H1 (cell line): ENCODE measurements around the gene RASGRP1. TPM values are rescaled to one million over a fixed set of nuclear protein-coding genes. Genes with fewer than 3 reads are reported as not detected.

Experiments used
- CTCF ChIA-PET: fragments of 300-600 bp; sonication (Branson Sonifier 250); formaldehyde crosslinking; loops from one replicate; lab custom pipeline; 2021; ENCODE audit not compliant: partially characterized antibody; lab: Charles Lee
- POLR2A ChIA-PET: fragments of 300-600 bp; sonication (Branson Sonifier 250); formaldehyde crosslinking; loops from one replicate; lab custom pipeline; 2021; ENCODE audit warnings: inconsistent platforms; ENCODE audit not compliant: partially characterized antibody; lab: Charles Lee
- DNase-seq, 2 experiments: peaks; one replicate each; pipeline versions ENCODE4 v3.0.0 to v3.0.0-alpha.2; 2010 to 2022; ENCODE audit warnings: low spot score in 2 of 2, low read depth in 1 of 2, mixed read lengths in 1 of 2
- FAIRE-seq: peaks from 2 replicates; lab custom pipeline; 2011; peaks lifted over from hg19 to GRCh38; lab: Jason Lieb, UNC
- H2AFZ ChIP-seq: 2 replicates; pipeline ENCODE4 v1.8.1; 2012; ENCODE audit warnings: low read length, inconsistent platforms
- H2AK5ac ChIP-seq: 2 replicates; pipeline ENCODE4 v1.6.1; 2013; ENCODE audit warnings: low read depth, low read length
- H2BK120ac ChIP-seq: replicated peaks from 2 replicates; pipeline ENCODE3; 2013; ENCODE audit warnings: low read depth, low read length, inconsistent platforms
- H2BK12ac ChIP-seq: 2 replicates; pipeline ENCODE4 v1.6.1; 2013; ENCODE audit warnings: low read depth, low read length
- H2BK15ac ChIP-seq: 2 replicates; pipeline ENCODE4 v1.6.1; 2013; ENCODE audit warnings: low read length
- H2BK20ac ChIP-seq: 2 replicates; pipeline ENCODE4 v1.6.1; 2013; ENCODE audit warnings: low read length
- H2BK5ac ChIP-seq: 2 replicates; pipeline ENCODE4 v1.6.1; 2013; ENCODE audit warnings: low read depth, low read length
- H3K14ac ChIP-seq: 2 replicates; pipeline ENCODE4 v1.6.1; 2013; ENCODE audit warnings: inconsistent platforms; ENCODE audit not compliant: insufficient read length
- H3K18ac ChIP-seq: 2 replicates; pipeline ENCODE4 v1.6.1; 2013; ENCODE audit warnings: low read length; ENCODE audit errors: extremely low read depth
- H3K23ac ChIP-seq: 2 replicates; pipeline ENCODE4 v1.6.1; 2013; ENCODE audit warnings: inconsistent platforms; ENCODE audit not compliant: insufficient read length
- H3K23me2 ChIP-seq: 2 replicates; pipeline ENCODE4 v1.6.1; 2013; ENCODE audit warnings: low read depth, low read length
- H3K27ac ChIP-seq: 2 replicates; pipeline ENCODE4 v1.6.1; 2011; ENCODE audit warnings: low read depth, low read length, inconsistent platforms
- H3K27me3 ChIP-seq, 4 experiments: replicated peaks in 1 of 4; 1 replicate in 1 of 4; 2 replicates in 3 of 4; pipeline versions ENCODE4 v1.6.1 to v1.8.1; 2011 to 2013; ENCODE audit warnings: low read length in 3 of 4, mild to moderate bottlenecking in 3 of 4, inconsistent platforms in 2 of 4, mixed read lengths in 2 of 4, moderate library complexity in 1 of 4; ENCODE audit not compliant: control insufficient read depth in 3 of 4, insufficient read depth in 3 of 4; ENCODE audit errors: extremely low read depth in 1 of 4
- H3K36me3 ChIP-seq, 4 experiments: 2 replicates each; pipeline versions ENCODE4 v1.6.1 to v1.8.1; 2011 to 2013; ENCODE audit warnings: mild to moderate bottlenecking in 4 of 4, low read length in 3 of 4, moderate library complexity in 2 of 4, control low read depth in 1 of 4, inconsistent platforms in 1 of 4; ENCODE audit not compliant: insufficient read depth in 4 of 4, control insufficient read depth in 2 of 4
- H3K4ac ChIP-seq: replicated peaks from 2 replicates; pipeline ENCODE3; 2013; ENCODE audit warnings: low read length, low read depth, mixed read lengths, inconsistent platforms; ENCODE audit not compliant: insufficient read length
- H3K4me1 ChIP-seq, 4 experiments: replicated peaks in 1 of 4; 1 replicate in 1 of 4; 2 replicates in 3 of 4; pipeline versions ENCODE4 v1.6.1 to v1.8.1; 2011 to 2013; ENCODE audit warnings: low read length in 3 of 4, inconsistent platforms in 2 of 4, mixed read lengths in 1 of 4; ENCODE audit not compliant: insufficient read depth in 4 of 4, control insufficient read depth in 3 of 4
- H3K4me2 ChIP-seq, 2 experiments: 2 replicates each; pipeline versions ENCODE4 v1.6.1 to v1.8.1; 2011 to 2013; ENCODE audit warnings: low read depth in 2 of 2, low read length in 2 of 2, control low read depth in 1 of 2, inconsistent platforms in 1 of 2, mild to moderate bottlenecking in 1 of 2; ENCODE audit not compliant: insufficient read depth in 1 of 2
- H3K4me3 ChIP-seq, 4 experiments: fragments of 200-600, 300-600 bp in 1 of 4; sonication (generic), shearing (Covaris generic), sonication (Bioruptor Twin) in 1 of 4; 2 replicates each; pipeline versions ENCODE4 v1.5.1 to v1.8.1; 2011 to 2016; ENCODE audit warnings: low read length in 4 of 4, low read depth in 3 of 4, control low read depth in 2 of 4, inconsistent platforms in 2 of 4, mild to moderate bottlenecking in 2 of 4, mixed read lengths in 1 of 4, moderate library complexity in 1 of 4; ENCODE audit not compliant: insufficient read depth in 2 of 4; ENCODE audit errors: extremely low read depth in 1 of 4
- H3K56ac ChIP-seq: replicated peaks from 2 replicates; pipeline ENCODE3; 2013; ENCODE audit warnings: low read depth, mild to moderate bottlenecking, mixed read lengths, low read length, inconsistent platforms; ENCODE audit not compliant: insufficient read length
- H3K79me1 ChIP-seq: 2 replicates; pipeline ENCODE4 v1.6.1; 2013; ENCODE audit warnings: low read depth, low read length, control low read depth
- H3K79me2 ChIP-seq, 2 experiments: 2 replicates each; pipeline versions ENCODE4 v1.6.1 to v1.8.1; 2012 to 2013; ENCODE audit warnings: low read length in 2 of 2, mild to moderate bottlenecking in 2 of 2, inconsistent platforms in 1 of 2; ENCODE audit not compliant: insufficient read depth in 2 of 2, control insufficient read depth in 1 of 2
- H3K9ac ChIP-seq, 4 experiments: replicated peaks in 1 of 4; 1 replicate in 1 of 4; 2 replicates in 3 of 4; pipeline versions ENCODE4 v1.6.1 to v1.8.1; 2011 to 2013; ENCODE audit warnings: low read depth in 3 of 4, low read length in 3 of 4, control low read depth in 2 of 4, mild to moderate bottlenecking in 2 of 4, moderate library complexity in 2 of 4, inconsistent platforms in 1 of 4; ENCODE audit errors: extremely low read depth in 1 of 4
- H3K9me3 ChIP-seq, 2 experiments: 2 replicates each; pipeline versions ENCODE4 v1.6.1 to v1.8.1; 2012 to 2013; ENCODE audit warnings: mild to moderate bottlenecking in 2 of 2, moderate library complexity in 2 of 2, control low read depth in 1 of 2, inconsistent platforms in 1 of 2, low read depth in 1 of 2, low read length in 1 of 2, mixed read lengths in 1 of 2; ENCODE audit not compliant: insufficient read depth in 2 of 2
- H4K20me1 ChIP-seq, 2 experiments: replicated peaks in 1 of 2; 2 replicates each; pipeline versions ENCODE3 to v1.8.1; 2011 to 2013; ENCODE audit warnings: inconsistent platforms in 2 of 2, low read length in 2 of 2, mild to moderate bottlenecking in 1 of 2; ENCODE audit not compliant: insufficient read depth in 2 of 2, control insufficient read depth in 1 of 2
- H4K5ac ChIP-seq: 2 replicates; pipeline ENCODE4 v1.6.1; 2013; ENCODE audit warnings: low read length, low read depth, mixed read lengths, inconsistent platforms; ENCODE audit not compliant: insufficient read length
- H4K8ac ChIP-seq: 2 replicates; pipeline ENCODE4 v1.8.0; 2013; ENCODE audit warnings: mild to moderate bottlenecking, moderate library complexity, low read length, inconsistent platforms; ENCODE audit not compliant: insufficient read depth; ENCODE audit errors: extremely low read depth
- H4K91ac ChIP-seq: replicated peaks from 2 replicates; pipeline ENCODE3; 2013; ENCODE audit warnings: low read length, mixed read lengths, inconsistent platforms; ENCODE audit not compliant: insufficient read length
- ASH2L ChIP-seq: fragments of 200-600, 300-600 bp; sonication (generic); IDR thresholded peaks from one replicate; pipeline ENCODE4 v1.7.1; 2017; ENCODE audit warnings: low read length
- BCL11A ChIP-seq, 2 experiments: IDR thresholded peaks; one replicate each; pipeline ENCODE4 v1.6.1; 2011; ENCODE audit warnings: low read depth in 2 of 2, low read length in 2 of 2, mild to moderate bottlenecking in 2 of 2
- EZH2 ChIP-seq: fragments of 200-600 bp; sonication (generic); IDR thresholded peaks from 2 replicates; pipeline ENCODE4 v1.7.1; 2012; ENCODE audit warnings: low read depth, mild to moderate bottlenecking, moderate library complexity, low read length, inconsistent platforms; ENCODE audit not compliant: severe bottlenecking
- HDAC2 ChIP-seq, 2 experiments: fragments of 300-600 bp in 1 of 2; sonication (generic) in 1 of 2; IDR thresholded peaks; 2 replicates each; pipeline ENCODE4 v1.6.1; 2011 to 2012; ENCODE audit warnings: low read depth in 2 of 2, low read length in 2 of 2, mild to moderate bottlenecking in 2 of 2, moderate library complexity in 2 of 2, borderline replicate concordance in 1 of 2, inconsistent platforms in 1 of 2
- POLR2AphosphoS5 ChIP-seq: IDR thresholded peaks from 2 replicates; pipeline ENCODE4 v1.6.1; 2011; ENCODE audit warnings: low read depth, low read length
- RNF2 ChIP-seq: fragments of 200-900, 300-1000 bp; sonication (generic); IDR thresholded peaks from 2 replicates; pipeline ENCODE4 v1.7.1; 2016; ENCODE audit warnings: borderline replicate concordance, low read depth, mild to moderate bottlenecking, antibody characterized with exemption, low read length; ENCODE audit not compliant: poor library complexity, severe bottlenecking; ENCODE audit errors: missing control alignments
- RXRA ChIP-seq: IDR thresholded peaks from 2 replicates; pipeline ENCODE4 v1.6.1; 2011; ENCODE audit warnings: low read depth, mild to moderate bottlenecking, low read length, moderate library complexity; ENCODE audit not compliant: insufficient read depth
- TAF7 ChIP-seq: optimal IDR thresholded peaks from 2 replicates; pipeline ENCODE3; 2011; ENCODE audit warnings: low read depth, mild to moderate bottlenecking, inconsistent platforms, low read length, moderate library complexity, borderline replicate concordance
- TBP ChIP-seq: IDR thresholded peaks from 2 replicates; pipeline ENCODE4 v1.6.1; 2011; ENCODE audit warnings: low read depth, low read length, improper control_type of control experiment
- WGBS, 2 experiments: shearing (Covaris generic) in 1 of 2; methylation state at CpG; one replicate each; pipeline versions ENCODE4 v1.1.6 to v1.1.7; 2013 to 2015; ENCODE audit warnings: low lambda C conversion rate in 2 of 2, mixed read lengths in 2 of 2, inconsistent platforms in 1 of 2, low coverage in 1 of 2, missing lambda C conversion rate in 1 of 2; ENCODE audit not compliant: insufficient replicate concordance in 2 of 2, insufficient coverage in 1 of 2, insufficient read length in 1 of 2; ENCODE audit errors: extremely low coverage in 1 of 2, missing lambda C conversion rate in 1 of 2; 5-methylcytosine and 5-hydroxymethylcytosine counted together
- polyA plus RNA-seq, 7 experiments: library from polyadenylated mRNA; depleted of rRNA in 3 of 7; stranded (reverse) in 5 of 7; unstranded in 2 of 7; fragments of >200 nt in 5 of 7; fragments of 200-250 nt in 2 of 7; gene quantifications; 1 replicate in 5 of 7; 2 replicates in 1 of 7; 4 replicates in 1 of 7; pipeline versions ENCODE4 v1.2.1 to v1.2.3, GENCODE V29; 2011 to 2013; ENCODE audit warnings: missing spikeins in 2 of 7, mixed read lengths in 2 of 7
- total RNA-seq: library from RNA; stranded (reverse); fragmentation: NEBNext Ultra II Directional; extraction: Animal tissue kit (Norgen Biotek cat#: 25700); gene quantifications from 2 replicates; pipeline ENCODE4 v1.2.1, GENCODE V29; 2021
- TF ChIP-seq, protein P1 (sequence below), 3 experiments: IDR thresholded peaks; 1 replicate in 2 of 3; 2 replicates in 1 of 3; pipeline versions ENCODE4 v1.5.1 to v1.6.1; 2011; ENCODE audit warnings: low read length in 3 of 3, mild to moderate bottlenecking in 3 of 3, inconsistent platforms in 2 of 3, low read depth in 1 of 3, moderate library complexity in 1 of 3; ENCODE audit not compliant: insufficient read depth in 1 of 3; ENCODE audit errors: control extremely low read depth in 1 of 3

Gene RASGRP1
- total and polyA plus RNA-seq, 2 of the 8 experiments (the other 6 are each of a cell fraction or from before 2014, with no cell fraction given): 1.1 to 2.1 TPM

DNA sequence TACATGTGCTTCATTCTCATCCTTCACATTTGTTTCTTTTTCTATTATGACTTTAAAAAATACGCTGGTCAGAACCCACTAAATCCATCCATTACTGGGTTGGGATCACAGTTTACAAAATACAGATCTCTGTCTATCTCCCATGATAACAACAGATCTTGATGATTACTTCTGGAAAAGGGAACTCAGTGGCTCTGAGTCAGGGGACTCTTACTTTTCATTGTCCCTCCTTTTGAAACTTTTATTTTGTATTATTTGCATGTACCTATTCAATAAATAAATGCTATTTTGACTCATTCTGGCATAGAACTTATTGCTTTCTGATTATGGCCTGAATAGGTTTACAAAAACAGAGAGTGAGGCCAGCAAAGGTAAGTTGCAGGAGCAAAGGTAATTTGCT lies 11.6 kb upstream of the RASGRP1 start:
- Histone ChIP-seq H4K91ac (no peak overlapping the region), H3K4ac (no peak overlapping the region), H4K20me1 (no peaks in the 10 kb centered on the region), H2AFZ (no peak overlapping the region), H3K79me2 (no peaks in the 10 kb centered on the region), H3K4me3 (no peak overlapping the region), H3K18ac (no peak overlapping the region), H3K9me3 (peaks cover 0 to 2% of the 10 kb centered on the region in 2 experiments; a peak in 1 of 4 replicates), H3K79me1 (no peaks in the 10 kb centered on the region), H3K23me2 (no peaks in the 10 kb centered on the region; the same call in 1 of the 2 replicates), H3K23ac (no peak overlapping the region), H3K36me3 (no peaks in the 10 kb centered on the region), H3K9ac (no peak overlapping the region), H3K14ac (no peak overlapping the region), H4K8ac (no peak overlapping the region), H4K5ac (no peak overlapping the region), H2BK15ac (no peak overlapping the region), H3K4me1 (no peaks in the 10 kb centered on the region), H3K56ac (no peak overlapping the region), H3K4me2 (no peak overlapping the region), H2BK120ac (no peak overlapping the region), H2BK5ac (no peak overlapping the region), H2AK5ac (no peak overlapping the region), H2BK20ac (no peak overlapping the region), H2BK12ac (no peak overlapping the region), H3K27ac (no peak overlapping the region), H3K27me3 (no peaks in the 10 kb centered on the region)
- WGBS, 2 experiments: 79% methylated on average over 1 of the region's 1 CpG; no CpG with 5 or more reads in 1 of the 2 experiments
- CTCF ChIA-PET: interaction anchor here (1.2 to 3.2 kb wide), 2 partner anchors 11 to 24 kb away, joined by 3 to 16 read pairs; partner anchors contain the start of gene RASGRP1
- POLR2A ChIA-PET: no interaction called here
- FAIRE-seq: no peak
- DNase-seq: no peak
- TF ChIP-seq EZH2 (no peak), ASH2L (no peak), TAF7 (no peak), BCL11A (IDR thresholded peaks at IDR 0.05; ENCODE audit: low read depth in 2 of 2, low read length in 2 of 2) (no peak), RXRA (no peak), TBP (no peak), POLR2AphosphoS5 (no peak), HDAC2 (IDR thresholded peaks at IDR 0.05; ENCODE audit: borderline replicate concordance in 1 of 2, low read depth in 2 of 2, low read length in 2 of 2) (no peak), RNF2 (no peak)
- TF ChIP-seq, protein P1, sequence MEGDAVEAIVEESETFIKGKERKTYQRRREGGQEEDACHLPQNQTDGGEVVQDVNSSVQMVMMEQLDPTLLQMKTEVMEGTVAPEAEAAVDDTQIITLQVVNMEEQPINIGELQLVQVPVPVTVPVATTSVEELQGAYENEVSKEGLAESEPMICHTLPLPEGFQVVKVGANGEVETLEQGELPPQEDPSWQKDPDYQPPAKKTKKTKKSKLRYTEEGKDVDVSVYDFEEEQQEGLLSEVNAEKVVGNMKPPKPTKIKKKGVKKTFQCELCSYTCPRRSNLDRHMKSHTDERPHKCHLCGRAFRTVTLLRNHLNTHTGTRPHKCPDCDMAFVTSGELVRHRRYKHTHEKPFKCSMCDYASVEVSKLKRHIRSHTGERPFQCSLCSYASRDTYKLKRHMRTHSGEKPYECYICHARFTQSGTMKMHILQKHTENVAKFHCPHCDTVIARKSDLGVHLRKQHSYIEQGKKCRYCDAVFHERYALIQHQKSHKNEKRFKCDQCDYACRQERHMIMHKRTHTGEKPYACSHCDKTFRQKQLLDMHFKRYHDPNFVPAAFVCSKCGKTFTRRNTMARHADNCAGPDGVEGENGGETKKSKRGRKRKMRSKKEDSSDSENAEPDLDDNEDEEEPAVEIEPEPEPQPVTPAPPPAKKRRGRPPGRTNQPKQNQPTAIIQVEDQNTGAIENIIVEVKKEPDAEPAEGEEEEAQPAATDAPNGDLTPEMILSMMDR (IDR thresholded peaks at IDR 0.05; ENCODE audit: control extremely low read depth in 1 of 3, insufficient read depth in 1 of 3, low read depth in 1 of 3, low read length in 3 of 3): no peak
